HG03103 (cell line): Measurements from ENCODE around the gene SLC4A1AP.

Experiments used
- ATAC-seq: cut with Tn5 transposase; IDR thresholded peaks from one replicate; pipeline ENCODE4 v1.9.1; 2021; ENCODE audit warnings: low read depth; ENCODE audit not compliant: unreplicated experiment

Gene SLC4A1AP

DNA sequence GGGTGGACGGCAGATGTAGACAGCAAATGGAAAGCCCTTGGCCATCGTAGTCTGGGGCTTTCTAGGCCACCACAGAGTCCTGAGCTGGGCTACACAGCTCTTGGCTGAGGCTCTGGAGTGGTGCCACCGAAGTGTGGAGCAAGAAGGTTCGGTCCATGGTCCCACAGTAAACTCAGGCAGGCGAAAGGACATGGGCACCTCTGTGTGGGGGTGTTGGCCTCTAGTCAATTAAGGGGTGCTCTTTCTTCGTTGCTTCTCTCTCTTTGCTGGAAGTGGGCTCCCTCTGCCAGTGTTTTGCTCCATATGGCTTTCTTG, 73.2 kb downstream of the SLC4A1AP start:
- ATAC-seq, result no peak

GRCh38 chr2:27737676-27738348, 74.1 kb downstream of the SLC4A1AP start:
- ATAC-seq, result no peak

GRCh38 chr2:27738349-27739057, 74.8 kb downstream of the SLC4A1AP start:
- ATAC-seq, result no peak

DNA sequence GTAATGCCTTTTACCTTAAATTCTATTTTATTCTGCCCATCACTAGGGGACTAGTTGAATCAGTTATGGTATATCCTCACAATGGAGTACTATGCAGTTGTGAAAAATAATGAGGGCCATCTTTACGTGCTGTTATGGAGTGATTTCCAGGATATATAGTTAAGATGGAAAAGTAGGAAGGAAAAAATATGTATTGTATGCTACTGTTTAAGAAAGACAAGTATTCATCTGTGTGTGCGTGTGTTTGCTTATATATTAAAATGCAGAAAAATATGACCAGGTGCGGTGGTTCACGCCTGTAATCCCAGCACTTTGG, 75.3 kb downstream of the SLC4A1AP start:
- ATAC-seq, result no peak

DNA sequence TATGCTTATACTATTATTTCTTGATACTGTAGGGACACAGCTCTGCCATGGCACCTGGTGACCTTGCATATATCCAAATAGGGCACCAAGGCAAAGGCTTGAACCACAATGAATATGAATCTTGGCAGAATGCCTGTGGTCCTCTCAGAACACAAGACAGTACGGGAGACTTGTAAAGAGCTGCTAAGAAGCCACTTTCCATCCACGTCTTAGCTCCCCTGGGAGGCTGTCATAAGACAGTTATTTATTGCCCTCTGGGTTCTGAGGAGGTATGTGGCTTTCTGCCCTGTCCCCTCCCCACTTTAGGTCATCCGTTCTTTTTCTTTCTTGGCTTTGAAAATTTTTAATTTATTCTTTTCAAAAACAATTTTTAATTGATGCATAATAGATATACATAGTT, 78.0 kb downstream of the SLC4A1AP start:
- no peak for ATAC-seq

DNA sequence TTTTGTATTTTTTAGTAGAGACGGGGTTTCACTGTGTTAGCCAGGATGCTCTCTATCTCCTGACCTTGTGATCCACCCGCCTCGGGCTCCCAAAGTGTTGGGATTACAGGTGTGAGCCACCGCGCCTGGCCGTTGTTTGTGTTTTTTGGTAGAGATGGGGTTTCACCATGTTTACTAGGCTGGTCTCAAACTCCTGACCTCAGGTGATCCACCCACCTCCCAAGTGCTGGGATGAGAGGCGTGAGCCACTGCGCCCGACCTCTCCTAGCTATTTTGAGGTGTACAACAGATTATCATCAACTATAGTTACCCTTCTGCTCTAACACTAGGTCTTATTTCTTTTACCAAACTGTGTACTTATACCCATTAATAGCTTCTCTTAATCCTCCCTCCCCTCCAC, 78.9 kb downstream of the SLC4A1AP start:
- no peak for ATAC-seq
